KMS-11 (cell line): ENCODE data around the gene MAD2L2.

Experiments
- H2AFZ ChIP-seq: fragments of 200-600 bp; sonication (generic); 2 replicates; pipeline ENCODE4 v1.6.1; 2016; ENCODE audit warnings: antibody characterized with exemption, mixed run types, low read depth
- H3K27ac ChIP-seq: fragments of 200-600 bp; sonication (generic); 2 replicates; pipeline ENCODE4 v1.6.1; 2016; ENCODE audit warnings: mild to moderate bottlenecking, mixed run types
- H3K27me3 ChIP-seq: fragments of 200-600 bp; sonication (generic); 2 replicates; pipeline ENCODE4 v1.6.1; 2017; ENCODE audit warnings: mild to moderate bottlenecking, low read depth, mixed run types, moderate library complexity; ENCODE audit not compliant: insufficient read depth
- H3K36me3 ChIP-seq: fragments of 200-600 bp; sonication (generic); 2 replicates; pipeline ENCODE4 v1.6.1; 2017; ENCODE audit warnings: mild to moderate bottlenecking, mixed run types; ENCODE audit not compliant: insufficient read depth
- H3K4me1 ChIP-seq: fragments of 200-600 bp; sonication (generic); 2 replicates; pipeline ENCODE4 v1.6.1; 2016; ENCODE audit warnings: mild to moderate bottlenecking, low read depth, mixed run types; ENCODE audit not compliant: poor library complexity, severe bottlenecking
- H3K4me2 ChIP-seq: fragments of 200-600 bp; sonication (generic); 2 replicates; pipeline ENCODE4 v1.7.0; 2016; ENCODE audit warnings: mild to moderate bottlenecking, mixed run types
- H3K4me3 ChIP-seq: fragments of 200-600 bp; sonication (generic); IDR thresholded peaks from 2 replicates; pipeline ENCODE4 v1.6.1; 2017; ENCODE audit warnings: low read depth, low read length, mixed read lengths; ENCODE audit not compliant: insufficient read depth
- H3K79me2 ChIP-seq: fragments of 200-600 bp; sonication (generic); 2 replicates; pipeline ENCODE4 v1.6.1; 2016; ENCODE audit warnings: low read depth, mixed run types; ENCODE audit not compliant: insufficient read depth
- H3K9ac ChIP-seq: fragments of 200-600 bp; sonication (generic); 2 replicates; pipeline ENCODE4 v1.6.1; 2016; ENCODE audit warnings: mild to moderate bottlenecking, mixed run types
- H4K20me1 ChIP-seq: fragments of 200-600 bp; sonication (generic); 2 replicates; pipeline ENCODE4 v1.6.1; 2016; ENCODE audit warnings: mild to moderate bottlenecking, mixed run types; ENCODE audit not compliant: insufficient read depth
- CTCF ChIP-seq: fragments of 200-600 bp; sonication (generic); conservative IDR thresholded peaks from 2 replicates; pipeline ENCODE4 v1.6.1; 2017; ENCODE audit warnings: low read depth, mild to moderate bottlenecking, antibody characterized with exemption, low read length, moderate library complexity, mixed read lengths

MAD2L2 gene

GRCh38 chr1:11708554-11709350 is 27.8 kb upstream of the MAD2L2 start:
- H4K20me1 ChIP-seq, result no peaks in the 10 kb centered on the region
- no peak overlapping the region for H3K4me2 ChIP-seq
- H3K9ac ChIP-seq, result no peak overlapping the region
- no peaks in the 10 kb centered on the region for H3K36me3 ChIP-seq
- no peak overlapping the region for H2AFZ ChIP-seq
- H3K4me3 ChIP-seq, result no peak overlapping the region
- H3K79me2 ChIP-seq, result no peaks in the 10 kb centered on the region
- no peaks in the 10 kb centered on the region for H3K4me1 ChIP-seq
- no peak for TF ChIP-seq CTCF
- H3K27ac ChIP-seq, result no peak overlapping the region
- H3K27me3 ChIP-seq, result peaks cover 78% of the 10 kb centered on the region

- no peak for TF ChIP-seq CTCF
- no peaks in the 10 kb centered on the region for H3K36me3 ChIP-seq
- no peaks in the 10 kb centered on the region for H3K4me1 ChIP-seq
- peaks cover 77% of the 10 kb centered on the region for H3K27me3 ChIP-seq
- no peaks in the 10 kb centered on the region for H3K79me2 ChIP-seq
- H3K4me3 ChIP-seq, result no peak overlapping the region
- no peaks in the 10 kb centered on the region for H4K20me1 ChIP-seq
- no peak overlapping the region for H3K27ac ChIP-seq
- no peak overlapping the region for H3K4me2 ChIP-seq
- H2AFZ ChIP-seq, result no peak overlapping the region
- no peak overlapping the region for H3K9ac ChIP-seq
These were observed 26.8 kb upstream of the MAD2L2 start for GRCh38 chr1:11707621-11708276.

GRCh38 chr1:11706292-11706691 is 25.3 kb upstream of the MAD2L2 start:
- Histone ChIP-seq H3K79me2 (no peaks in the 10 kb centered on the region), H3K4me3 (no peak overlapping the region), H3K9ac (no peak overlapping the region), H2AFZ (no peak overlapping the region), H3K27ac (no peak overlapping the region), H3K27me3 (peaks cover 76% of the 10 kb centered on the region), H3K36me3 (no peaks in the 10 kb centered on the region), H3K4me2 (no peak overlapping the region), H4K20me1 (no peaks in the 10 kb centered on the region), H3K4me1 (no peaks in the 10 kb centered on the region)
- TF ChIP-seq CTCF, result no peak

- Histone ChIP-seq H3K4me2 (no peak overlapping the region), H3K4me1 (no peaks in the 10 kb centered on the region), H3K27me3 (peaks cover 80% of the 10 kb centered on the region), H3K4me3 (no peak overlapping the region), H4K20me1 (no peaks in the 10 kb centered on the region), H2AFZ (no peak overlapping the region), H3K27ac (no peak overlapping the region), H3K9ac (no peak overlapping the region), H3K36me3 (no peaks in the 10 kb centered on the region), H3K79me2 (no peaks in the 10 kb centered on the region)
- no peak for TF ChIP-seq CTCF
These were observed 24.6 kb upstream of the MAD2L2 start for GRCh38 chr1:11705596-11705995.
